ENCODE results near the gene FBXO48. TPM values are rescaled to one million over a fixed set of nuclear protein-coding genes. Genes with fewer than 3 reads are reported as not detected.

The FBXO48 gene
- total RNA-seq, 1 donor from 2014 or later = 1.1 TPM

- ATAC-seq (no peak), DNase-seq (ENCODE audit: missing footprints) (no peak)
- intact Hi-C loops (cut with DNase I) = no loop called here
Observed at GRCh38 chr2:68420254-68420910, 46.7 kb downstream of the FBXO48 start.

GRCh38 chr2:68418855-68419254 is 48.2 kb downstream of the FBXO48 start:
- ATAC-seq = no peak
- intact Hi-C loops (cut with DNase I) = no loop called here

GRCh38 chr2:68418419-68418818 is 48.7 kb downstream of the FBXO48 start:
- DNase-seq (ENCODE audit: missing footprints) = no peak
- ATAC-seq = no peak
- intact Hi-C loops (cut with DNase I) = no loop called here

More at GRCh38 chr2:68418855-68419254, 48.2 kb downstream of the FBXO48 start:
- DNase-seq (ENCODE audit: missing footprints) = no peak

GRCh38 chr2:68417926-68418325 is 49.2 kb downstream of the FBXO48 start:
- intact Hi-C loops (cut with DNase I) = no loop called here
- no peak for DNase-seq (ENCODE audit: missing footprints)
- ATAC-seq = no peak

DNA sequence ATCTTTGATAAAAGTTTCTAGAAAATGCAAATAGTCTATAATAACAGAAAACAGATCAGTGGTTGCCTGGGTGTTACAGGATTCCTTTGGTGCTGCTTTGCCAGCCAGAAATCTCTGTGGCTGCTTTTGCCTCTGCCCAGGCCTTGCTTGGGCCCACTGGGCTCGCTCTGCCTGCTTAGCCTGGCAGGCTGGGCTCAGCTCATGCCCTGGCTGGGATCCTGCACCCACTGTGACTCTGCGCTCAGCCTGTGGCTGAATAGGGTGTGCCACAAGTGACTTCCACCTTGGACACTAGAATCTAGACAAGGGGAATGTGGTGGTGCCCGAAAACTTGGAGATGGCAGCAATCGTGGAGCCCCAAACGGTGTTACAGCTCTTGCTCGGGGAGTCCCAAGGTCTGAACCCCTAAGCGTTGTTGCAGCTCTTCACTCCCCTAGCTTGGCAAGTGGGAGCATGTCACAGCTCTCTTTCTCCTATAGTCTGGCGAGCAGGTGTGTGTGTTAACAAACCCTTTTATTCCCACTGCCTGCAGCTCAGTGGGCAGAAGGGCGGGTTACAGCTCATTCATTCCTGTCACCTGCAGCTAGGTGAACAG is 50.9 kb downstream of the FBXO48 start:
- intact Hi-C loops (cut with DNase I) = no loop called here
- DNase-seq (ENCODE audit: missing footprints) = no peak
- ATAC-seq = no peak

GRCh38 chr2:68415521-68415920 is 51.6 kb downstream of the FBXO48 start:
- no peak for DNase-seq (ENCODE audit: missing footprints)
- ATAC-seq = no peak
- intact Hi-C loops (cut with DNase I) = no loop called here

DNA sequence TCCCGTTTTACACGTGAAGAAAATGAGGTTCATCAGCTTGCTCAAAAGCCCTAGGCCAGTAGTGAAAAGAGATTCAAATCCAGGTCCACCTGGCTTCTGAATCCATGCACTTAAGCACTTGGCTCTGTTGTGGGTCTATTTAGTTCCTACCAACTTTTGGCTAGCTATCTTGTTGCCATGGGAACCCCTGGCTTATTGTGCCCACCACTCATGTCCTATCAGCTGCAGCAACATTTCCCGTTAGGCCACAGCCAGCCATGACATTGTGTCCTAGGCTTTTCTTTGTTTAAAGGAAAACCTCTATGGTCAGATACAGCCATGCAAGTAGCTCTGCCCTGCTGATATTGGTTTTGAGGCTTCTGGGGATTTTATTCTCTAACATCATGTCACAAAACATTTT is 52.2 kb downstream of the FBXO48 start:
- DNase-seq (ENCODE audit: missing footprints) = no peak
- intact Hi-C loops (cut with DNase I) = no loop called here
- peak; percentile 86 for ATAC-seq

GRCh38 chr2:68414452-68414851 is 52.6 kb downstream of the FBXO48 start:
- DNase-seq (ENCODE audit: missing footprints) (no peak), ATAC-seq (no peak)
- intact Hi-C loops (cut with DNase I) = no loop called here

- DNase-seq (ENCODE audit: missing footprints) (no peak), ATAC-seq (no peak)
- intact Hi-C loops (cut with DNase I) = no loop called here
Observed at GRCh38 chr2:68413466-68413865, 53.6 kb downstream of the FBXO48 start.

GRCh38 chr2:68412127-68412819 is 54.8 kb downstream of the FBXO48 start:
- ATAC-seq (no peak), DNase-seq (ENCODE audit: missing footprints) (no peak)
- intact Hi-C loops (cut with DNase I) = no loop called here

GRCh38 chr2:68411397-68412126 is 55.5 kb downstream of the FBXO48 start:
- intact Hi-C loops (cut with DNase I) = no loop called here
- DNase-seq (ENCODE audit: missing footprints) = no peak
- ATAC-seq = peak; percentile 39

Other genes with a start within 250 kb of the FBXO48 start
- gene PPP3R1, start 214.8 kb downstream of the FBXO48 start, total RNA-seq = 41.6 TPM
- gene CNRIP1, start 147.3 kb downstream of the FBXO48 start, total RNA-seq = 12.5 TPM
- gene PLEK, start 102.0 kb downstream of the FBXO48 start, total RNA-seq = 7.2 TPM
- 3.8 TPM for gene APLF, start 291 bp upstream of the FBXO48 start, total RNA-seq
- not detected for gene PROKR1, start 176.3 kb upstream of the FBXO48 start, total RNA-seq

Measured in Right ventricle myocardium inferior (tissue), 1 donor.